Measurements from ENCODE around the gene MYL9. TPM values are rescaled to one million over a fixed set of nuclear protein-coding genes. Genes with fewer than 3 reads are reported as not detected.

The MYL9 gene
- total and polyA plus RNA-seq, 7 experiments from 2014 or later, result 0.29 to 2.4 (median 0.29) TPM; not detected in 4

GRCh38 chr20:36585410-36586125 is 44.2 kb downstream of the MYL9 start:
- ATAC-seq, result no peak
- no peaks in the 10 kb centered on the region for H3K9me3 Mint-ChIP-seq
- H3K27ac Mint-ChIP-seq, result peak overlapping the region in 3 of 9 donors; percentile 31 to 85 (median 55)
- Histone ChIP-seq H3K27me3 (ENCODE audit: control insufficient read depth in 2 of 2, insufficient read depth in 2 of 2, low read length in 2 of 2) (no peaks in the 10 kb centered on the region), H3K4me3 (ENCODE audit: low read length) (no peak overlapping the region), H3K36me3 (ENCODE audit: control insufficient read depth in 2 of 3, insufficient read depth in 3 of 3, low read length in 3 of 3) (peaks cover 0 to 41% (median 0%) of the 10 kb centered on the region in 3 experiments), H3K9me3 (ENCODE audit: control insufficient read depth in 2 of 3, low read length in 3 of 3) (no peaks in the 10 kb centered on the region), H3K4me1 (ENCODE audit: control insufficient read depth in 2 of 2, insufficient read depth in 2 of 2, low read length in 2 of 2) (peaks cover 0 to 8% of the 10 kb centered on the region in 2 donors), H3K27ac (ENCODE audit: low read depth, low read length) (no peak overlapping the region)
- CTCF ChIA-PET, result interaction anchor here (0.6 kb wide), 2 partner anchors 29 to 32 kb away, joined by 3 read pairs; no protein-coding TSS in a partner anchor
- peaks cover 0 to 15% (median 8%) of the 10 kb centered on the region in 5 donors for H3K36me3 Mint-ChIP-seq
- H3K4me1 Mint-ChIP-seq, result peaks cover 17 to 39% (median 24%) of the 10 kb centered on the region in 7 donors
- POLR2A ChIA-PET, result interaction anchor here (1.3 to 1.6 kb wide), 4 partner anchors 10 to 19 kb away, joined by 3 to 5 read pairs (median 3); no protein-coding TSS in a partner anchor
- H3K27me3 Mint-ChIP-seq, result no peaks in the 10 kb centered on the region
- H3K4me3 Mint-ChIP-seq, result no peak overlapping the region
- DNase-seq, result no peak
- intact Hi-C loops (cut with micrococcal nuclease), result no loop called here

GRCh38 chr20:36587388-36588070 is 46.2 kb downstream of the MYL9 start:
- H3K4me1 Mint-ChIP-seq, result peaks cover 21 to 41% (median 32%) of the 10 kb centered on the region in 7 donors
- peak; percentile 1 for ATAC-seq
- no peak overlapping the region for H3K4me3 ChIP-seq (ENCODE audit: low read length)
- H3K27ac Mint-ChIP-seq, result peak overlapping the region; percentile 0 to 80 (median 71)
- no peaks in the 10 kb centered on the region for H3K9me3 Mint-ChIP-seq
- H3K36me3 Mint-ChIP-seq, result peaks cover 0 to 20% (median 3%) of the 10 kb centered on the region in 5 donors
- no peaks in the 10 kb centered on the region for H3K9me3 ChIP-seq (ENCODE audit: control insufficient read depth in 2 of 3, low read length in 3 of 3)
- no peak for DNase-seq
- H3K27me3 ChIP-seq (ENCODE audit: control insufficient read depth in 2 of 2, insufficient read depth in 2 of 2, low read length in 2 of 2), result no peaks in the 10 kb centered on the region
- no peaks in the 10 kb centered on the region for H3K27me3 Mint-ChIP-seq
- peaks cover 8 to 10% of the 10 kb centered on the region in 2 donors for H3K4me1 ChIP-seq (ENCODE audit: control insufficient read depth in 2 of 2, insufficient read depth in 2 of 2, low read length in 2 of 2)
- H3K4me3 Mint-ChIP-seq, result no peak overlapping the region
- POLR2A ChIA-PET, result interaction anchor here (0.5 to 1.6 kb wide), 5 partner anchors 10 to 19 kb away, joined by 3 to 5 read pairs (median 5); no protein-coding TSS in a partner anchor
- no peak overlapping the region for H3K27ac ChIP-seq (ENCODE audit: low read depth, low read length)
- H3K36me3 ChIP-seq (ENCODE audit: control insufficient read depth in 2 of 3, insufficient read depth in 3 of 3, low read length in 3 of 3), result peaks cover 0 to 34% (median 0%) of the 10 kb centered on the region in 3 experiments
- CTCF ChIA-PET, result interaction anchor here (0.8 to 4.9 kb wide), 5 partner anchors 17 to 29 kb away, joined by 3 to 20 read pairs (median 4); partner anchors contain the start of gene RAB5IF
- intact Hi-C loops (cut with micrococcal nuclease), result loop anchor here in 1 of 2 donors (2.0 kb wide), 1 partner anchor 17 kb away; the partner anchor contains the start of gene RAB5IF

- ATAC-seq (no peak), DNase-seq (no peak)
- H3K9me3 Mint-ChIP-seq, result no peaks in the 10 kb centered on the region
- intact Hi-C loops (cut with micrococcal nuclease), result loop anchor here (5.0 to 10.0 kb wide), 2 partner anchors 84 to 584 kb away; partner anchors contain the start of genes MROH8 (in 1 of the 2) and RPN2 (in 1 of the 2)
- H3K4me3 Mint-ChIP-seq, result peak overlapping the region in 1 of 10 donors; percentile 27
- H3K27ac Mint-ChIP-seq, result peak overlapping the region; percentile 42 to 90 (median 86)
- peaks cover 36 to 65% (median 53%) of the 10 kb centered on the region in 7 donors for H3K4me1 Mint-ChIP-seq
- Histone ChIP-seq H3K4me1 (ENCODE audit: control insufficient read depth in 2 of 2, insufficient read depth in 2 of 2, low read length in 2 of 2) (peaks cover 14 to 16% of the 10 kb centered on the region in 2 donors), H3K36me3 (ENCODE audit: control insufficient read depth in 2 of 3, insufficient read depth in 3 of 3, low read length in 3 of 3) (peaks cover 0 to 13% (median 0%) of the 10 kb centered on the region in 3 experiments), H3K9me3 (ENCODE audit: control insufficient read depth in 2 of 3, low read length in 3 of 3) (no peaks in the 10 kb centered on the region), H3K4me3 (ENCODE audit: low read length) (no peak overlapping the region), H3K27me3 (ENCODE audit: control insufficient read depth in 2 of 2, insufficient read depth in 2 of 2, low read length in 2 of 2) (no peaks in the 10 kb centered on the region), H3K27ac (ENCODE audit: low read depth, low read length) (peak overlapping the region; percentile 22)
- POLR2A ChIA-PET, result interaction anchor here (1.6 to 13.3 kb wide), 3 partner anchors 12 to 17 kb away, joined by 5 to 123 read pairs (median 84); partner anchors contain the start of genes RAB5IF and TGIF2
- H3K27me3 Mint-ChIP-seq, result no peaks in the 10 kb centered on the region
- peaks cover 0 to 16% (median 0%) of the 10 kb centered on the region in 5 donors for H3K36me3 Mint-ChIP-seq
- CTCF ChIA-PET, result interaction anchor here (0.7 to 4.9 kb wide), 5 partner anchors 11 to 163 kb away, joined by 3 to 20 read pairs (median 6); partner anchors contain the start of gene RAB5IF
Observed at GRCh38 chr20:36591281-36591680, 50.0 kb downstream of the MYL9 start.

- no peaks in the 10 kb centered on the region for H3K9me3 Mint-ChIP-seq
- H3K27ac Mint-ChIP-seq, result peak overlapping the region; percentile 42 to 90 (median 88)
- H3K4me1 ChIP-seq (ENCODE audit: control insufficient read depth in 2 of 2, insufficient read depth in 2 of 2, low read length in 2 of 2), result peaks cover 14 to 16% of the 10 kb centered on the region in 2 donors
- peak; percentile 40 for ATAC-seq
- H3K27me3 ChIP-seq (ENCODE audit: control insufficient read depth in 2 of 2, insufficient read depth in 2 of 2, low read length in 2 of 2), result no peaks in the 10 kb centered on the region
- H3K36me3 Mint-ChIP-seq, result peaks cover 0 to 16% (median 0%) of the 10 kb centered on the region in 5 donors
- peaks cover 0 to 13% (median 0%) of the 10 kb centered on the region in 3 experiments for H3K36me3 ChIP-seq (ENCODE audit: control insufficient read depth in 2 of 3, insufficient read depth in 3 of 3, low read length in 3 of 3)
- H3K27me3 Mint-ChIP-seq, result no peaks in the 10 kb centered on the region
- ChIA-PET CTCF (interaction anchor here (0.7 to 4.9 kb wide), 7 partner anchors 11 to 163 kb away, joined by 3 to 20 read pairs (median 4); partner anchors contain the start of gene RAB5IF), POLR2A (interaction anchor here (0.7 to 13.3 kb wide), 3 partner anchors 10 to 18 kb away, joined by 3 to 123 read pairs (median 84); partner anchors contain the start of genes RAB5IF and TGIF2)
- peak overlapping the region in 7 of 10 donors; percentile 22 to 60 (median 42) for H3K4me3 Mint-ChIP-seq
- peaks cover 33 to 61% (median 48%) of the 10 kb centered on the region in 7 donors for H3K4me1 Mint-ChIP-seq
- peak overlapping the region; percentile 56 for H3K27ac ChIP-seq (ENCODE audit: low read depth, low read length)
- intact Hi-C loops (cut with micrococcal nuclease), result loop anchor here (1.0 to 10.0 kb wide), 4 partner anchors 18 to 583 kb away; partner anchors contain the start of genes MROH8 (in 1 of the 2) and RPN2 (in 1 of the 2)
- no peaks in the 10 kb centered on the region for H3K9me3 ChIP-seq (ENCODE audit: control insufficient read depth in 2 of 3, low read length in 3 of 3)
- H3K4me3 ChIP-seq (ENCODE audit: low read length), result no peak overlapping the region
- peak in 6 of 9 donors; percentile 23 to 61 (median 42) for DNase-seq
Observed at GRCh38 chr20:36591854-36592641, 50.7 kb downstream of the MYL9 start.

- H3K27ac Mint-ChIP-seq, result peak overlapping the region; percentile 34 to 96 (median 86)
- no peak for DNase-seq
- H3K4me1 ChIP-seq (ENCODE audit: control insufficient read depth in 2 of 2, insufficient read depth in 2 of 2, low read length in 2 of 2), result peaks cover 14 to 16% of the 10 kb centered on the region in 2 donors
Observed at GRCh38 chr20:36593347-36593929, 52.1 kb downstream of the MYL9 start.

More at GRCh38 chr20:36593347-36593929, 52.1 kb downstream of the MYL9 start:
- Histone ChIP-seq H3K27ac (ENCODE audit: low read depth, low read length) (no peak overlapping the region), H3K36me3 (ENCODE audit: control insufficient read depth in 2 of 3, insufficient read depth in 3 of 3, low read length in 3 of 3) (peaks cover 0 to 13% (median 0%) of the 10 kb centered on the region in 3 experiments), H3K9me3 (ENCODE audit: control insufficient read depth in 2 of 3, low read length in 3 of 3) (no peaks in the 10 kb centered on the region), H3K27me3 (ENCODE audit: control insufficient read depth in 2 of 2, insufficient read depth in 2 of 2, low read length in 2 of 2) (no peaks in the 10 kb centered on the region), H3K4me3 (ENCODE audit: low read length) (no peak overlapping the region)
- H3K36me3 Mint-ChIP-seq, result peaks cover 0 to 18% (median 0%) of the 10 kb centered on the region in 5 donors
- intact Hi-C loops (cut with micrococcal nuclease), result loop anchor here (5.0 to 10.0 kb wide), 2 partner anchors 86 to 581 kb away; partner anchors contain the start of genes MROH8 (in 1 of the 2) and RPN2 (in 1 of the 2)
- ChIA-PET POLR2A (interaction anchor here (8.3 to 13.3 kb wide), 2 partner anchors 13 to 19 kb away, joined by 84 to 123 read pairs; partner anchors contain the start of genes RAB5IF and TGIF2), CTCF (interaction anchor here (0.7 to 1.1 kb wide), 4 partner anchors 12 to 132 kb away, joined by 3 to 4 read pairs (median 3); partner anchors contain the start of gene RAB5IF)
- H3K4me1 Mint-ChIP-seq, result peaks cover 26 to 53% (median 48%) of the 10 kb centered on the region in 7 donors
- ATAC-seq, result no peak
- no peaks in the 10 kb centered on the region for H3K27me3 Mint-ChIP-seq
- no peaks in the 10 kb centered on the region for H3K9me3 Mint-ChIP-seq
- peak overlapping the region in 1 of 10 donors; percentile 48 for H3K4me3 Mint-ChIP-seq

Measured in naive thymus-derived CD4-positive, alpha-beta T cell (primary cell).